Muscle layer of duodenum (tissue), 2 donors: ENCODE measurements around the gene IMPA2.

ENCODE experiments used
- H3K27ac ChIP-seq: one replicate; pipeline ENCODE4 v1.7.0; 2013; ENCODE audit warnings: mild to moderate bottlenecking, low read length
- H3K27me3 ChIP-seq: one replicate; pipeline ENCODE4 v1.7.0; 2013; ENCODE audit warnings: low read depth, mild to moderate bottlenecking, control low read depth, low read length
- H3K36me3 ChIP-seq, 2 donors: one replicate each; pipeline ENCODE4 v1.7.0; 2013; ENCODE audit warnings: low read length in 2 of 2, control low read depth in 1 of 2, mild to moderate bottlenecking in 1 of 2; ENCODE audit not compliant: insufficient read depth in 2 of 2, control insufficient read depth in 1 of 2
- H3K4me1 ChIP-seq, 2 donors: one replicate each; pipeline ENCODE4 v1.7.0; 2013; ENCODE audit warnings: low read length in 2 of 2, mild to moderate bottlenecking in 2 of 2, control low read depth in 1 of 2, moderate library complexity in 1 of 2; ENCODE audit not compliant: insufficient read depth in 2 of 2, control insufficient read depth in 1 of 2
- H3K4me3 ChIP-seq, 2 donors: one replicate each; pipeline ENCODE4 v1.7.0; 2013; ENCODE audit warnings: low read length in 2 of 2, low read depth in 1 of 2, mild to moderate bottlenecking in 1 of 2
- H3K9me3 ChIP-seq, 2 donors: one replicate each; pipeline ENCODE4 v1.7.0; 2013; ENCODE audit warnings: low read length in 2 of 2, control low read depth in 1 of 2, mild to moderate bottlenecking in 1 of 2; ENCODE audit not compliant: control insufficient read depth in 1 of 2
- donor health status: healthy.

IMPA2 gene

GRCh38 chr18:11980494-11981191 is 664 bp upstream of the IMPA2 start:
- Histone ChIP-seq H3K27me3 (no peaks in the 10 kb centered on the region), H3K36me3 (no peaks in the 10 kb centered on the region), H3K4me1 (peaks cover 0 to 6% of the 10 kb centered on the region in 2 donors), H3K4me3 (peak overlapping the region; percentile 65 to 83), H3K27ac (peak overlapping the region; percentile 94), H3K9me3 (no peaks in the 10 kb centered on the region)

GRCh38 chr18:11981543-11982366 is 448 bp downstream of the IMPA2 start:
- H3K4me3 ChIP-seq: peak overlapping the region; percentile 74 to 83
- no peaks in the 10 kb centered on the region for H3K27me3 ChIP-seq
- no peaks in the 10 kb centered on the region for H3K9me3 ChIP-seq
- peak overlapping the region; percentile 82 for H3K27ac ChIP-seq
- no peaks in the 10 kb centered on the region for H3K36me3 ChIP-seq
- H3K4me1 ChIP-seq: peaks cover 0 to 6% of the 10 kb centered on the region in 2 donors

- Histone ChIP-seq H3K27me3 (no peaks in the 10 kb centered on the region), H3K36me3 (no peaks in the 10 kb centered on the region), H3K9me3 (no peaks in the 10 kb centered on the region), H3K4me1 (peaks cover 0 to 6% of the 10 kb centered on the region in 2 donors), H3K4me3 (peak overlapping the region in 1 of 2 donors; percentile 83), H3K27ac (no peak overlapping the region)
Observed at GRCh38 chr18:11982981-11983380, 1.7 kb downstream of the IMPA2 start.

GRCh38 chr18:11983592-11983991 is 2.3 kb downstream of the IMPA2 start:
- H3K27ac ChIP-seq: no peak overlapping the region
- no peak overlapping the region for H3K4me3 ChIP-seq
- no peaks in the 10 kb centered on the region for H3K9me3 ChIP-seq
- H3K36me3 ChIP-seq: no peaks in the 10 kb centered on the region
- no peaks in the 10 kb centered on the region for H3K27me3 ChIP-seq
- peaks cover 0 to 6% of the 10 kb centered on the region in 2 donors for H3K4me1 ChIP-seq

DNA sequence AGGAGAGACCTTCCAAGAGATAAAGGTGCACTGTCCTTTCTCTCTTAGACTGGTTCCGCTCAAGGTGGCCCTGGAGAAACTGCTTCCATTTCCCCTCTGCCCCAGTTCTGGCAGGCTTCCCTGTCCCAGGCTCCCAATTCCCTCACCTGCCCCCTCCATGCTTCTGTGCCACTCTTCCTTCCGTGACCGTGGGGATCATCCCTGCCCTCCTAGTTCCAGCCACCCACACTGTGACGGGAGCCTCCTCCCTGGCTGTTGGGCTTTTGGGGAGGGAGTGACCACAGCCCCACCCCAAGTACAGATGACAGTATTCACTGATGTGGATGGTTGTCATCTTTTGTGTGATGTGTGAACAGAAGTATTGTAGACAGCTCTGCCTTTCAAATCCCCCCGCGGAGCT is 2.8 kb downstream of the IMPA2 start:
- no peaks in the 10 kb centered on the region for H3K9me3 ChIP-seq
- H3K27ac ChIP-seq: no peak overlapping the region
- no peak overlapping the region for H3K4me3 ChIP-seq
- H3K27me3 ChIP-seq: no peaks in the 10 kb centered on the region
- peaks cover 4 to 6% of the 10 kb centered on the region in 2 donors for H3K4me1 ChIP-seq
- H3K36me3 ChIP-seq: no peaks in the 10 kb centered on the region

GRCh38 chr18:11985586-11985985 is 4.3 kb downstream of the IMPA2 start:
- H3K36me3 ChIP-seq: no peaks in the 10 kb centered on the region
- H3K27ac ChIP-seq: no peak overlapping the region
- H3K4me3 ChIP-seq: no peak overlapping the region
- no peaks in the 10 kb centered on the region for H3K27me3 ChIP-seq
- peaks cover 0 to 4% of the 10 kb centered on the region in 2 donors for H3K4me1 ChIP-seq
- H3K9me3 ChIP-seq: no peaks in the 10 kb centered on the region

- H3K27ac ChIP-seq: no peak overlapping the region
- no peaks in the 10 kb centered on the region for H3K9me3 ChIP-seq
- H3K27me3 ChIP-seq: no peaks in the 10 kb centered on the region
- H3K4me3 ChIP-seq: no peak overlapping the region
- peaks cover 0 to 4% of the 10 kb centered on the region in 2 donors for H3K4me1 ChIP-seq
- H3K36me3 ChIP-seq: no peaks in the 10 kb centered on the region
Observed at GRCh38 chr18:11986061-11986460, 4.8 kb downstream of the IMPA2 start.

DNA sequence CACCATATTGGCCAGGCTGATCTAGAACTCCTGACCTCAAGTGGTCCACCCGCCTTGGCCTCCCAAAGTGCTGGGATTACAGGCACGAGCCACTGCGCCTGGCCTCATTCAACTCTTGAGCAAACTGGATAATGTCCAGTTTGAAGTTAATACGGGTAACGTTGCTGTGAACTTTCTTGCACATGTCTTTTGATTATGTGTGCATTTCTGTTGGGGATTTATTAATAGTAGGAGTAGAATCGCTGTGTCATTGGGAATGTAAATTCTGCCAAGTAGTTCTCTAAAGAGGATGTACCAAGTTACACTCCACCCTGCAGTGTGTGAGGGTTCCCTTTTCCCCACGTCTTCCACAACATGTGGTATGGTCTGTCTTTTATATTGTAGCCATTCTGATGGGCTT is 6.2 kb downstream of the IMPA2 start:
- Histone ChIP-seq H3K36me3 (no peaks in the 10 kb centered on the region), H3K4me1 (peaks cover 0 to 4% of the 10 kb centered on the region in 2 donors), H3K27ac (no peak overlapping the region), H3K9me3 (no peaks in the 10 kb centered on the region), H3K27me3 (no peaks in the 10 kb centered on the region), H3K4me3 (no peak overlapping the region)

GRCh38 chr18:11989174-11989573 is 7.9 kb downstream of the IMPA2 start:
- H3K36me3 ChIP-seq: no peaks in the 10 kb centered on the region
- no peak overlapping the region for H3K27ac ChIP-seq
- no peaks in the 10 kb centered on the region for H3K9me3 ChIP-seq
- H3K4me3 ChIP-seq: no peak overlapping the region
- no peaks in the 10 kb centered on the region for H3K27me3 ChIP-seq
- H3K4me1 ChIP-seq: peaks cover 0 to 4% of the 10 kb centered on the region in 2 donors

DNA sequence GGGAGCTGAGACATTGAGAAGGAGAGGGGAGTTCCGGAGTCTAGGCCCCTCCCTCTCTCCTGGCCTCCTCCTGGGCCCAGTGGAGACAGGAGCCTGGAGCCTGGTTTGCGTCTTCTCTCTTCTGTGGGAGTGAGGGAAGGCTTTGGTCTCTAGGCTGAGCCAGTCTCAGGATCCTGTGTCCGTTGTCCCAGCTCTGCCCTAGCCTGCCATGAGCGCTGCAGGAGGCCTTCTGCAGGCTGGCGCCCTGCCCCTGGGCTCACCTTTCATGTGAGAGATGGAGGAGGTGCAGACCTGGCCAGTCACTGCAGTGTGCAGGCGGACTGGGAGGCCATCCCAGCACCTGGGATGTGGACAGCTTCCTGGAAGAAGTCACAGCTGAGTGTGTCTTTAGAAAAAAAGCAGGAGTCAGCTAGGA is 8.7 kb downstream of the IMPA2 start:
- no peaks in the 10 kb centered on the region for H3K36me3 ChIP-seq
- H3K4me1 ChIP-seq: peaks cover 2 to 9% of the 10 kb centered on the region in 2 donors
- no peak overlapping the region for H3K4me3 ChIP-seq
- H3K27ac ChIP-seq: no peak overlapping the region
- H3K9me3 ChIP-seq: no peaks in the 10 kb centered on the region
- H3K27me3 ChIP-seq: no peaks in the 10 kb centered on the region

- H3K27ac ChIP-seq: no peak overlapping the region
- H3K36me3 ChIP-seq: no peaks in the 10 kb centered on the region
- H3K9me3 ChIP-seq: no peaks in the 10 kb centered on the region
- H3K4me3 ChIP-seq: no peak overlapping the region
- H3K4me1 ChIP-seq: peaks cover 5 to 15% of the 10 kb centered on the region in 2 donors
- H3K27me3 ChIP-seq: no peaks in the 10 kb centered on the region
Observed at GRCh38 chr18:11990539-11990938, 9.2 kb downstream of the IMPA2 start.
